WTC11 (cell line): ENCODE data around the gene TET1. TPM values are rescaled to one million over a fixed set of nuclear protein-coding genes. Genes with fewer than 3 reads are reported as not detected.

Source experiments
- E2F4 ChIP-seq: sonication (generic); formaldehyde crosslinking; IDR thresholded peaks from 2 replicates; pipeline ENCODE4 v1.8.1; 2022; ENCODE audit warnings: low read depth, mild to moderate bottlenecking, moderate library complexity, missing genetic modification reagents, borderline replicate concordance
- FOXK1 ChIP-seq: sonication (generic); formaldehyde crosslinking; IDR thresholded peaks from 2 replicates; pipeline ENCODE4 v1.8.0; 2022; ENCODE audit warnings: mild to moderate bottlenecking, moderate library complexity, missing genetic modification reagents
- GTF2I ChIP-seq: fragments of 250-450 bp; sonication (Bioruptor Pico); conservative IDR thresholded peaks from 2 replicates; pipeline ENCODE4 v1.4.0; 2021; ENCODE audit warnings: mild to moderate bottlenecking
- MYBL2 ChIP-seq: sonication (generic); formaldehyde crosslinking; IDR thresholded peaks from 2 replicates; pipeline ENCODE4 v1.8.1; 2023; ENCODE audit warnings: mild to moderate bottlenecking, moderate library complexity, missing genetic modification reagents
- NFATC4 ChIP-seq: fragments of 250-450 bp; sonication (Bioruptor Pico); IDR thresholded peaks from 2 replicates; pipeline ENCODE4 v1.9.0; 2021; ENCODE audit warnings: mild to moderate bottlenecking
- NFE2L1 ChIP-seq: sonication (generic); formaldehyde crosslinking; IDR thresholded peaks from 2 replicates; pipeline ENCODE4 v1.8.1; 2023; ENCODE audit warnings: missing genetic modification reagents
- NFYB ChIP-seq: sonication (generic); formaldehyde crosslinking; conservative IDR thresholded peaks from 2 replicates; pipeline ENCODE4 v1.8.0; 2022; ENCODE audit warnings: low read depth, missing genetic modification reagents
- SMAD4 ChIP-seq: sonication (generic); formaldehyde crosslinking; IDR thresholded peaks from 2 replicates; pipeline ENCODE4 v1.8.0; 2022; ENCODE audit warnings: mild to moderate bottlenecking, missing genetic modification reagents
- STAT6 ChIP-seq: sonication (generic); formaldehyde crosslinking; conservative IDR thresholded peaks from 2 replicates; pipeline ENCODE4 v1.8.1; 2023; ENCODE audit warnings: mild to moderate bottlenecking, low read depth, missing genetic modification reagents, moderate library complexity
- TCF7 ChIP-seq: sonication (generic); formaldehyde crosslinking; IDR thresholded peaks from 2 replicates; pipeline ENCODE4 v1.8.0; 2022; ENCODE audit warnings: mild to moderate bottlenecking, low read depth, missing genetic modification reagents, moderate library complexity
- USF1 ChIP-seq: sonication (generic); formaldehyde crosslinking; IDR thresholded peaks from 2 replicates; pipeline ENCODE4 v1.8.0; 2022; ENCODE audit warnings: mild to moderate bottlenecking, missing genetic modification reagents
- ZNF219 ChIP-seq: sonication (generic); formaldehyde crosslinking; IDR thresholded peaks from 2 replicates; pipeline ENCODE4 v1.8.0; 2023; ENCODE audit warnings: missing genetic modification reagents, mild to moderate bottlenecking, borderline replicate concordance
- ZNF317 ChIP-seq: sonication (generic); formaldehyde crosslinking; IDR thresholded peaks from 2 replicates; pipeline ENCODE4 v1.8.1; 2023; ENCODE audit warnings: low read depth, mild to moderate bottlenecking, moderate library complexity, missing genetic modification reagents, borderline replicate concordance
- ZNF425 ChIP-seq: fragments of 250-450 bp; sonication (Bioruptor Pico); conservative IDR thresholded peaks from 2 replicates; pipeline ENCODE4 v1.9.0; 2021; ENCODE audit warnings: mild to moderate bottlenecking
- total RNA-seq: library from RNA; stranded (reverse); gene quantifications from 3 replicates; pipeline ENCODE4 v1.2.3, GENCODE V29; 2021
- TF ChIP-seq, protein P1 (sequence below): sonication (generic); formaldehyde crosslinking; IDR thresholded peaks from 2 replicates; pipeline ENCODE4 v1.8.1; 2022; ENCODE audit warnings: missing genetic modification reagents, borderline replicate concordance
- TF ChIP-seq, protein P2 (sequence below): sonication (generic); formaldehyde crosslinking; IDR thresholded peaks from 2 replicates; pipeline ENCODE4 v1.8.0; 2022; ENCODE audit warnings: mild to moderate bottlenecking, missing genetic modification reagents
- TF ChIP-seq, protein P3 (sequence below): sonication (generic); formaldehyde crosslinking; IDR thresholded peaks from 2 replicates; pipeline ENCODE4 v1.8.1; 2022; ENCODE audit warnings: mild to moderate bottlenecking, moderate library complexity, missing genetic modification reagents
- TF ChIP-seq, protein P4 (sequence below): sonication (generic); formaldehyde crosslinking; IDR thresholded peaks from 2 replicates; pipeline ENCODE4 v1.8.0; 2022; ENCODE audit warnings: missing genetic modification reagents

TET1 gene
- total RNA-seq, 1 experiment from 2014 or later: 71.4 TPM

GRCh38 chr10:68600041-68600778 lies 40.1 kb downstream of the TET1 start (continued):
- TF ChIP-seq STAT6 (CRISPR knock-in tag) (no peak), GTF2I (CRISPR knock-in tag) (no peak), NFATC4 (CRISPR knock-in tag) (no peak), NFE2L1 (peak; percentile 37; the same call in 1 of the 2 replicates), USF1 (CRISPR knock-in tag) (peak; percentile 35; the same call in 1 of the 2 replicates), SMAD4 (CRISPR knock-in tag) (no peak), ZNF219 (CRISPR knock-in tag) (no peak), MYBL2 (CRISPR knock-in tag) (no peak), ZNF317 (no peak), FOXK1 (CRISPR knock-in tag) (peak; percentile 74; the same call in 1 of the 2 replicates), E2F4 (CRISPR knock-in tag) (no peak), TCF7 (CRISPR knock-in tag) (no peak), ZNF425 (CRISPR knock-in tag) (no peak), NFYB (CRISPR knock-in tag) (peak; percentile 37; the same call in 1 of the 2 replicates)
- TF ChIP-seq, protein P1, sequence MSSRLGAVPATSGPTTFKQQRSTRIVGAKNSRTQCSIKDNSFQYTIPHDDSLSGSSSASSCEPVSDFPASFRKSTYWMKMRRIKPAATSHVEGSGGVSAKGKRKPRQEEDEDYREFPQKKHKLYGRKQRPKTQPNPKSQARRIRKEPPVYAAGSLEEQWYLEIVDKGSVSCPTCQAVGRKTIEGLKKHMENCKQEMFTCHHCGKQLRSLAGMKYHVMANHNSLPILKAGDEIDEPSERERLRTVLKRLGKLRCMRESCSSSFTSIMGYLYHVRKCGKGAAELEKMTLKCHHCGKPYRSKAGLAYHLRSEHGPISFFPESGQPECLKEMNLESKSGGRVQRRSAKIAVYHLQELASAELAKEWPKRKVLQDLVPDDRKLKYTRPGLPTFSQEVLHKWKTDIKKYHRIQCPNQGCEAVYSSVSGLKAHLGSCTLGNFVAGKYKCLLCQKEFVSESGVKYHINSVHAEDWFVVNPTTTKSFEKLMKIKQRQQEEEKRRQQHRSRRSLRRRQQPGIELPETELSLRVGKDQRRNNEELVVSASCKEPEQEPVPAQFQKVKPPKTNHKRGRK (CRISPR knock-in tag): no peak
- TF ChIP-seq, protein P2, sequence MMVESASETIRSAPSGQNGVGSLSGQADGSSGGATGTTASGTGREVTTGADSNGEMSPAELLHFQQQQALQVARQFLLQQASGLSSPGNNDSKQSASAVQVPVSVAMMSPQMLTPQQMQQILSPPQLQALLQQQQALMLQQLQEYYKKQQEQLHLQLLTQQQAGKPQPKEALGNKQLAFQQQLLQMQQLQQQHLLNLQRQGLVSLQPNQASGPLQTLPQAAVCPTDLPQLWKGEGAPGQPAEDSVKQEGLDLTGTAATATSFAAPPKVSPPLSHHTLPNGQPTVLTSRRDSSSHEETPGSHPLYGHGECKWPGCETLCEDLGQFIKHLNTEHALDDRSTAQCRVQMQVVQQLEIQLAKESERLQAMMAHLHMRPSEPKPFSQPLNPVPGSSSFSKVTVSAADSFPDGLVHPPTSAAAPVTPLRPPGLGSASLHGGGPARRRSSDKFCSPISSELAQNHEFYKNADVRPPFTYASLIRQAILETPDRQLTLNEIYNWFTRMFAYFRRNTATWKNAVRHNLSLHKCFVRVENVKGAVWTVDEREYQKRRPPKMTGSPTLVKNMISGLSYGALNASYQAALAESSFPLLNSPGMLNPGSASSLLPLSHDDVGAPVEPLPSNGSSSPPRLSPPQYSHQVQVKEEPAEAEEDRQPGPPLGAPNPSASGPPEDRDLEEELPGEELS: peak; percentile 79
- TF ChIP-seq, protein P3, sequence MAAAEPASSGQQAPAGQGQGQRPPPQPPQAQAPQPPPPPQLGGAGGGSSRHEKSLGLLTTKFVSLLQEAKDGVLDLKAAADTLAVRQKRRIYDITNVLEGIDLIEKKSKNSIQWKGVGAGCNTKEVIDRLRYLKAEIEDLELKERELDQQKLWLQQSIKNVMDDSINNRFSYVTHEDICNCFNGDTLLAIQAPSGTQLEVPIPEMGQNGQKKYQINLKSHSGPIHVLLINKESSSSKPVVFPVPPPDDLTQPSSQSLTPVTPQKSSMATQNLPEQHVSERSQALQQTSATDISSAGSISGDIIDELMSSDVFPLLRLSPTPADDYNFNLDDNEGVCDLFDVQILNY (CRISPR knock-in tag): peak; percentile 37; the same call in 1 of the 2 replicates
- TF ChIP-seq, protein P4, sequence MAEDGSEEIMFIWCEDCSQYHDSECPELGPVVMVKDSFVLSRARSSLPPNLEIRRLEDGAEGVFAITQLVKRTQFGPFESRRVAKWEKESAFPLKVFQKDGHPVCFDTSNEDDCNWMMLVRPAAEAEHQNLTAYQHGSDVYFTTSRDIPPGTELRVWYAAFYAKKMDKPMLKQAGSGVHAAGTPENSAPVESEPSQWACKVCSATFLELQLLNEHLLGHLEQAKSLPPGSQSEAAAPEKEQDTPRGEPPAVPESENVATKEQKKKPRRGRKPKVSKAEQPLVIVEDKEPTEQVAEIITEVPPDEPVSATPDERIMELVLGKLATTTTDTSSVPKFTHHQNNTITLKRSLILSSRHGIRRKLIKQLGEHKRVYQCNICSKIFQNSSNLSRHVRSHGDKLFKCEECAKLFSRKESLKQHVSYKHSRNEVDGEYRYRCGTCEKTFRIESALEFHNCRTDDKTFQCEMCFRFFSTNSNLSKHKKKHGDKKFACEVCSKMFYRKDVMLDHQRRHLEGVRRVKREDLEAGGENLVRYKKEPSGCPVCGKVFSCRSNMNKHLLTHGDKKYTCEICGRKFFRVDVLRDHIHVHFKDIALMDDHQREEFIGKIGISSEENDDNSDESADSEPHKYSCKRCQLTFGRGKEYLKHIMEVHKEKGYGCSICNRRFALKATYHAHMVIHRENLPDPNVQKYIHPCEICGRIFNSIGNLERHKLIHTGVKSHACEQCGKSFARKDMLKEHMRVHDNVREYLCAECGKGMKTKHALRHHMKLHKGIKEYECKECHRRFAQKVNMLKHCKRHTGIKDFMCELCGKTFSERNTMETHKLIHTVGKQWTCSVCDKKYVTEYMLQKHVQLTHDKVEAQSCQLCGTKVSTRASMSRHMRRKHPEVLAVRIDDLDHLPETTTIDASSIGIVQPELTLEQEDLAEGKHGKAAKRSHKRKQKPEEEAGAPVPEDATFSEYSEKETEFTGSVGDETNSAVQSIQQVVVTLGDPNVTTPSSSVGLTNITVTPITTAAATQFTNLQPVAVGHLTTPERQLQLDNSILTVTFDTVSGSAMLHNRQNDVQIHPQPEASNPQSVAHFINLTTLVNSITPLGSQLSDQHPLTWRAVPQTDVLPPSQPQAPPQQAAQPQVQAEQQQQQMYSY (CRISPR knock-in tag): peak; percentile 99
